IMR-90 (cell line): ENCODE measurements around the gene TMC1. TPM values are rescaled to one million over a fixed set of nuclear protein-coding genes. Genes with fewer than 3 reads are reported as not detected.

ENCODE experiments used
- ATAC-seq: fragments of 200-7000 bp; cut with Tn5 transposase; 2 replicates; pipeline ENCODE4 v1.9.1; 2020; ENCODE audit warnings: low read depth, mild to moderate bottlenecking, moderate library complexity
- BruUV-seq: library from RNA; stranded (reverse); fragments of 400-500 nt; replicated peaks from 2 replicates; lab custom pipeline; 2021; lab: Mats Ljungman, UMichigan
- CTCF ChIA-PET: fragments of 300-600 bp; formaldehyde crosslinking; extraction: SDS; loops from one replicate; lab custom pipeline; 2021; ENCODE audit warnings: antibody characterized with exemption; lab: Yijun Ruan, JAX
- POLR2A ChIA-PET: fragments of 300-600 bp; sonication (Branson Sonifier 250); formaldehyde crosslinking; loops from one replicate; lab custom pipeline; 2022; ENCODE audit warnings: antibody characterized with exemption; ENCODE audit not compliant: unreplicated experiment; lab: Charles Lee
- DNase-seq: peaks from one replicate; pipeline ENCODE4 v3.0.0; 2013
- H2AFZ ChIP-seq: replicated peaks from 2 replicates; pipeline ENCODE3; 2013; ENCODE audit warnings: low read length, mild to moderate bottlenecking; ENCODE audit not compliant: poor library complexity
- H2AK5ac ChIP-seq: 2 replicates; pipeline ENCODE4 v1.6.1; 2013; ENCODE audit warnings: low read depth, low read length, inconsistent platforms
- H2AK9ac ChIP-seq: replicated peaks from 2 replicates; pipeline ENCODE3; 2013; ENCODE audit warnings: mild to moderate bottlenecking, low read depth, low read length, moderate library complexity; ENCODE audit not compliant: poor library complexity
- H2BK120ac ChIP-seq: 2 replicates; pipeline ENCODE4 v1.6.1; 2013; ENCODE audit warnings: low read depth, low read length, inconsistent platforms
- H2BK15ac ChIP-seq: 3 replicates; pipeline ENCODE4 v1.6.1; 2013; ENCODE audit warnings: low read depth, low read length, inconsistent platforms
- H2BK20ac ChIP-seq: 2 replicates; pipeline ENCODE4 v1.6.1; 2013; ENCODE audit warnings: low read depth, mild to moderate bottlenecking, inconsistent platforms, low read length, moderate library complexity
- H2BK5ac ChIP-seq: 2 replicates; pipeline ENCODE4 v1.6.1; 2013; ENCODE audit warnings: mild to moderate bottlenecking, low read depth, low read length, inconsistent platforms; ENCODE audit not compliant: poor library complexity, severe bottlenecking
- H3K14ac ChIP-seq: replicated peaks from 2 replicates; pipeline ENCODE4 v1.6.1; 2013; ENCODE audit warnings: low read depth, low read length, inconsistent platforms
- H3K18ac ChIP-seq: 2 replicates; pipeline ENCODE4 v1.6.1; 2013; ENCODE audit warnings: low read depth, low read length, control low read depth
- H3K23ac ChIP-seq: 2 replicates; pipeline ENCODE4 v1.6.1; 2013; ENCODE audit warnings: low read depth, low read length, inconsistent platforms
- H3K27ac ChIP-seq: 2 replicates; pipeline ENCODE4 v1.5.1; 2013; ENCODE audit warnings: mild to moderate bottlenecking, control low read depth, low read length; ENCODE audit not compliant: insufficient read depth
- H3K27me3 ChIP-seq: 2 replicates; pipeline ENCODE4 v1.6.1; 2013; ENCODE audit warnings: low read length; ENCODE audit not compliant: control insufficient read depth, insufficient read depth
- H3K36me3 ChIP-seq: 2 replicates; pipeline ENCODE4 v1.6.1; 2013; ENCODE audit warnings: low read length, mixed read lengths; ENCODE audit not compliant: control insufficient read depth, insufficient read depth
- H3K4ac ChIP-seq: 2 replicates; pipeline ENCODE4 v1.6.1; 2013; ENCODE audit warnings: low read depth, low read length, inconsistent platforms
- H3K4me1 ChIP-seq: 2 replicates; pipeline ENCODE4 v1.6.1; 2013; ENCODE audit warnings: low read length, mixed read lengths; ENCODE audit not compliant: control insufficient read depth, insufficient read depth
- H3K4me2 ChIP-seq: 2 replicates; pipeline ENCODE4 v1.6.1; 2013; ENCODE audit warnings: low read depth, mild to moderate bottlenecking, control low read depth, low read length, moderate library complexity
- H3K4me3 ChIP-seq: 2 replicates; pipeline ENCODE4 v1.5.1; 2013; ENCODE audit warnings: low read depth, mild to moderate bottlenecking, control low read depth, low read length, moderate library complexity; ENCODE audit not compliant: insufficient read depth
- H3K56ac ChIP-seq: 2 replicates; pipeline ENCODE4 v1.6.1; 2013; ENCODE audit warnings: low read length, inconsistent platforms; ENCODE audit not compliant: insufficient read depth; ENCODE audit errors: extremely low read depth
- H3K79me1 ChIP-seq, 2 experiments: 2 replicates each; pipeline ENCODE4 v1.6.1; 2013; ENCODE audit warnings: low read length in 2 of 2, inconsistent platforms in 1 of 2, low read depth in 1 of 2
- H3K9ac ChIP-seq: 2 replicates; pipeline ENCODE4 v1.6.1; 2013; ENCODE audit warnings: low read depth, low read length, control low read depth
- H3K9me1 ChIP-seq: 2 replicates; pipeline ENCODE4 v1.6.1; 2013; ENCODE audit warnings: low read length, inconsistent platforms; ENCODE audit not compliant: insufficient read depth
- H3K9me3 ChIP-seq: 2 replicates; pipeline ENCODE4 v1.6.1; 2013; ENCODE audit warnings: low read length; ENCODE audit not compliant: control insufficient read depth, insufficient read depth
- H4K20me1 ChIP-seq: 2 replicates; pipeline ENCODE4 v1.6.1; 2013; ENCODE audit warnings: low read length, inconsistent platforms; ENCODE audit not compliant: insufficient read depth
- H4K5ac ChIP-seq: 2 replicates; pipeline ENCODE4 v1.6.1; 2013; ENCODE audit warnings: mild to moderate bottlenecking, low read depth, low read length, control low read depth
- H4K8ac ChIP-seq, 2 experiments: 2 replicates each; pipeline ENCODE4 v1.6.1; 2013; ENCODE audit warnings: low read depth in 2 of 2, low read length in 2 of 2, control low read depth in 1 of 2, inconsistent platforms in 1 of 2
- H4K91ac ChIP-seq: 2 replicates; pipeline ENCODE4 v1.6.1; 2013; ENCODE audit warnings: low read depth, low read length, inconsistent platforms; ENCODE audit not compliant: insufficient read depth
- BHLHE40 ChIP-seq: fragments of 150-350 bp; IDR thresholded peaks from 2 replicates; pipeline ENCODE4 v1.6.1; 2016; ENCODE audit warnings: mild to moderate bottlenecking, low read depth, low read length
- CEBPB ChIP-seq: IDR thresholded peaks from 2 replicates; pipeline ENCODE4 v1.6.1; 2012; ENCODE audit warnings: low read depth, low read length, improper control_type of control experiment
- ELK1 ChIP-seq: fragments of 150-350 bp; IDR thresholded peaks from 2 replicates; pipeline ENCODE4 v1.6.1; 2016; ENCODE audit warnings: low read depth, mild to moderate bottlenecking, low read length, moderate library complexity, borderline replicate concordance
- MAFK ChIP-seq: IDR thresholded peaks from 2 replicates; pipeline ENCODE4 v1.6.1; 2012; ENCODE audit warnings: low read depth, low read length, improper control_type of control experiment
- MAZ ChIP-seq: IDR thresholded peaks from 2 replicates; pipeline ENCODE4 v1.6.1; 2012; ENCODE audit warnings: low read depth, mild to moderate bottlenecking, low read length, improper control_type of control experiment, moderate library complexity, borderline replicate concordance
- MXI1 ChIP-seq: IDR thresholded peaks from 2 replicates; pipeline ENCODE4 v1.6.1; 2012; ENCODE audit warnings: low read depth, mild to moderate bottlenecking, low read length, moderate library complexity, borderline replicate concordance
- RAD21 ChIP-seq: IDR thresholded peaks from 2 replicates; pipeline ENCODE4 v1.6.1; 2012; ENCODE audit warnings: low read length, improper control_type of control experiment
- RCOR1 ChIP-seq: IDR thresholded peaks from 2 replicates; pipeline ENCODE4 v1.6.1; 2012; ENCODE audit warnings: mild to moderate bottlenecking, low read length, improper control_type of control experiment; ENCODE audit not compliant: insufficient replicate concordance
- RFX5 ChIP-seq: IDR thresholded peaks from 2 replicates; pipeline ENCODE4 v1.8.0; 2012; ENCODE audit warnings: low read depth, mild to moderate bottlenecking, low read length, moderate library complexity
- SMC3 ChIP-seq: fragments of 150-350 bp; IDR thresholded peaks from 2 replicates; pipeline ENCODE4 v1.6.1; 2016; ENCODE audit warnings: low read depth, mild to moderate bottlenecking, antibody characterized with exemption, low read length, moderate library complexity
- WGBS, 2 experiments: methylation state at CpG; one replicate each; pipeline versions ENCODE4 v1.1.5 to v1.1.7; 2013; ENCODE audit warnings: missing lambda C conversion rate in 2 of 2; ENCODE audit not compliant: insufficient read length in 1 of 2; ENCODE audit errors: extremely low coverage in 2 of 2; 5-methylcytosine and 5-hydroxymethylcytosine counted together
- dilution Hi-C: fragments of 300-500 bp; cut with HindIII; formaldehyde crosslinking; loops from one replicate; pipeline ENCODE4 v1.14.3; 2018; ENCODE audit warnings: low sequenced_read_pairs; ENCODE audit not compliant: unreplicated experiment
- in situ Hi-C: fragments of 300-500 bp; cut with MboI; formaldehyde crosslinking; loops from 3 replicates; pipeline ENCODE4 v1.14.3; 2019; ENCODE audit warnings: low sequenced_read_pairs, inconsistent platforms, mixed read lengths
- intact Hi-C: fragments of 100-400 bp; cut with micrococcal nuclease; formaldehyde crosslinking; loops from 2 replicates; pipeline ENCODE4 v1.10.0; 2022
- polyA plus RNA-seq, 3 experiments: library from polyadenylated mRNA; depleted of rRNA; stranded (reverse); fragments of >200 nt; gene quantifications; 2 replicates each; pipeline ENCODE4 v1.2.3, GENCODE V29; 2012; ENCODE audit warnings: low replicate concordance in 1 of 3
- total RNA-seq: library from RNA; depleted of rRNA; stranded (reverse); fragments of >200 nt; gene quantifications from 2 replicates; pipeline ENCODE4 v1.2.3, GENCODE V29; 2012
- TF ChIP-seq, protein P1 (sequence below): fragments of 150-350 bp; IDR thresholded peaks from 2 replicates; pipeline ENCODE4 v1.6.1; 2017; ENCODE audit warnings: mild to moderate bottlenecking, antibody characterized with exemption, low read length, low read depth
- TF ChIP-seq, protein P2 (sequence below): conservative IDR thresholded peaks from 2 replicates; pipeline ENCODE4 v1.5.1; 2012; ENCODE audit warnings: mild to moderate bottlenecking, low read depth, low read length, improper control_type of control experiment

Gene TMC1
- total and polyA plus RNA-seq, 2 of the 4 experiments (the other 2 are of a cell fraction), result not detected

DNA sequence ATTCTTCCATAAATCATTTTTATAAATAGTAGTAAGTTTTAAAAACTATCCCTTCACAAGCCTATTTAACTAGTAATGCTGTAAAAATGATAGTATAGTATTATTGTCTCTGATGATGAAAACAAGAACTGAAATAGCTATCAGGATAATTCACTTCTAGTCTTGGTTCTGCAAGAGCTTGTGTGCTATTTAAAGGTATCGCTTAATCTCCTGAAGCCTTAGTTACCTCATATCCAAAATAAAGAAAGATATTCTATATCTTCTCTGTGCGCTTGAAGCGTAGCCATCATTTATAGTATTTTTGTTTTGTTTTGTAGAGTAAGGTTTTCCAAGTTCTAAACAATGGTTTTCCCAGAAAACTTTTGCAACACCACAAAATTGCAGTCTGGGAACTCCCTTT is 180.1 kb downstream of the TMC1 start:
- CTCF ChIA-PET, result no interaction called here
- H2BK5ac ChIP-seq, result no peak overlapping the region
- WGBS, 2 experiments, result no CpG with 5 or more reads among the region's 3 CpGs

More for the DNA sequence above, 180.1 kb downstream of the TMC1 start:
- H3K23ac ChIP-seq, result no peak overlapping the region
- H4K91ac ChIP-seq, result no peak overlapping the region
- H3K18ac ChIP-seq, result no peak overlapping the region
- H2BK15ac ChIP-seq, result no peak overlapping the region
- no peak overlapping the region for H3K4me2 ChIP-seq
- no peak overlapping the region for H3K4me3 ChIP-seq
- no peaks in the 10 kb centered on the region for H3K27me3 ChIP-seq
- no peaks in the 10 kb centered on the region for H3K36me3 ChIP-seq
- POLR2A ChIA-PET, result no interaction called here
- no peaks in the 10 kb centered on the region for H3K9me3 ChIP-seq
- no peak overlapping the region for H3K14ac ChIP-seq
- no peak overlapping the region for H4K5ac ChIP-seq
- no peak overlapping the region for H3K4ac ChIP-seq
- H3K9me1 ChIP-seq, result no peaks in the 10 kb centered on the region
- H2AK9ac ChIP-seq, result no peak overlapping the region
- no peak overlapping the region for H2AFZ ChIP-seq
- H4K20me1 ChIP-seq, result no peaks in the 10 kb centered on the region
- TF ChIP-seq, protein P1, sequence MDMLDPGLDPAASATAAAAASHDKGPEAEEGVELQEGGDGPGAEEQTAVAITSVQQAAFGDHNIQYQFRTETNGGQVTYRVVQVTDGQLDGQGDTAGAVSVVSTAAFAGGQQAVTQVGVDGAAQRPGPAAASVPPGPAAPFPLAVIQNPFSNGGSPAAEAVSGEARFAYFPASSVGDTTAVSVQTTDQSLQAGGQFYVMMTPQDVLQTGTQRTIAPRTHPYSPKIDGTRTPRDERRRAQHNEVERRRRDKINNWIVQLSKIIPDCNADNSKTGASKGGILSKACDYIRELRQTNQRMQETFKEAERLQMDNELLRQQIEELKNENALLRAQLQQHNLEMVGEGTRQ, result no peak
- no peak for TF ChIP-seq MXI1
- TF ChIP-seq CEBPB, result no peak
- no peak for TF ChIP-seq MAFK
- no peak for TF ChIP-seq ELK1
- TF ChIP-seq, protein P2, sequence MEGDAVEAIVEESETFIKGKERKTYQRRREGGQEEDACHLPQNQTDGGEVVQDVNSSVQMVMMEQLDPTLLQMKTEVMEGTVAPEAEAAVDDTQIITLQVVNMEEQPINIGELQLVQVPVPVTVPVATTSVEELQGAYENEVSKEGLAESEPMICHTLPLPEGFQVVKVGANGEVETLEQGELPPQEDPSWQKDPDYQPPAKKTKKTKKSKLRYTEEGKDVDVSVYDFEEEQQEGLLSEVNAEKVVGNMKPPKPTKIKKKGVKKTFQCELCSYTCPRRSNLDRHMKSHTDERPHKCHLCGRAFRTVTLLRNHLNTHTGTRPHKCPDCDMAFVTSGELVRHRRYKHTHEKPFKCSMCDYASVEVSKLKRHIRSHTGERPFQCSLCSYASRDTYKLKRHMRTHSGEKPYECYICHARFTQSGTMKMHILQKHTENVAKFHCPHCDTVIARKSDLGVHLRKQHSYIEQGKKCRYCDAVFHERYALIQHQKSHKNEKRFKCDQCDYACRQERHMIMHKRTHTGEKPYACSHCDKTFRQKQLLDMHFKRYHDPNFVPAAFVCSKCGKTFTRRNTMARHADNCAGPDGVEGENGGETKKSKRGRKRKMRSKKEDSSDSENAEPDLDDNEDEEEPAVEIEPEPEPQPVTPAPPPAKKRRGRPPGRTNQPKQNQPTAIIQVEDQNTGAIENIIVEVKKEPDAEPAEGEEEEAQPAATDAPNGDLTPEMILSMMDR, result no peak
- no peak for TF ChIP-seq MAZ
- no peak for TF ChIP-seq RFX5
- TF ChIP-seq SMC3, result no peak
- no peak for TF ChIP-seq RAD21
- no peak for TF ChIP-seq BHLHE40
- TF ChIP-seq RCOR1, result no peak
- H2BK20ac ChIP-seq, result no peak overlapping the region
- no peak overlapping the region for H3K56ac ChIP-seq
- ATAC-seq, result no peak
- dilution Hi-C loops (no loop called here), intact Hi-C loops (no loop called here), in situ Hi-C loops (no loop called here)
- H2AK5ac ChIP-seq, result no peak overlapping the region
- BruUV-seq, result no TSS peak
- no peak overlapping the region for H3K9ac ChIP-seq
- H3K79me1 ChIP-seq, result no peaks in the 10 kb centered on the region
- no peak for DNase-seq
- no peak overlapping the region for H4K8ac ChIP-seq
- H2BK120ac ChIP-seq, result no peak overlapping the region
- no peak overlapping the region for H3K27ac ChIP-seq
- H3K4me1 ChIP-seq, result no peaks in the 10 kb centered on the region
